Fibroblast of lung (primary cell): ENCODE measurements around the gene GALNT7.

Source experiments
- CTCF ChIP-seq, 2 donors: IDR thresholded peaks in 1 of 2; conservative IDR thresholded peaks in 1 of 2; 1 replicate in 1 of 2; 2 replicates in 1 of 2; pipeline ENCODE4 v1.5.1; 2011 to 2012; ENCODE audit warnings: low read length in 2 of 2, control low read depth in 1 of 2, inconsistent platforms in 1 of 2, low read depth in 1 of 2, mild to moderate bottlenecking in 1 of 2
- EZH2 ChIP-seq: IDR thresholded peaks from 2 replicates; pipeline ENCODE4 v1.5.1; 2012; ENCODE audit warnings: low read length, control low read depth, mild to moderate bottlenecking; ENCODE audit errors: missing control alignments

GRCh38 chr4:173281406-173282255 lies 113.0 kb downstream of the GALNT7 start:
- no peak for TF ChIP-seq CTCF (conservative IDR thresholded peaks at IDR 0.05 in 1 of 2, IDR thresholded peaks at IDR 0.05 in 1 of 2; ENCODE audit: low read depth in 1 of 2, low read length in 2 of 2)
- TF ChIP-seq EZH2: no peak
